ENCODE data around the gene AP5B1.
A peak's percentile ranks its signal among the peaks of the same experiment; 100 is the strongest.

The AP5B1 gene

GRCh38 chr11:65801153-65801987, 20.6 kb upstream of the AP5B1 start:
- Histone ChIP-seq H3K4me1 (ENCODE audit: control insufficient read depth in 2 of 2, insufficient read depth in 2 of 2, low read length in 2 of 2) (no peaks in the 10 kb centered on the region), H3K27ac (ENCODE audit: low read depth in 2 of 2, low read length in 2 of 2) (no peak overlapping the region), H3K4me3 (ENCODE audit: low read length in 2 of 2) (no peak overlapping the region), H3K9me3 (ENCODE audit: control insufficient read depth in 2 of 2, low read length in 2 of 2) (no peaks in the 10 kb centered on the region), H3K27me3 (ENCODE audit: control insufficient read depth in 2 of 2, insufficient read depth in 2 of 2, low read length in 2 of 2) (peaks cover 0 to 5% of the 10 kb centered on the region in 2 donors), H3K9ac (ENCODE audit: low read depth in 1 of 2, low read length in 2 of 2) (no peak overlapping the region), H3K36me3 (ENCODE audit: control insufficient read depth in 2 of 2, insufficient read depth in 2 of 2, low read length in 2 of 2) (peaks cover under 1 to 4% of the 10 kb centered on the region in 2 donors)

GRCh38 chr11:65798882-65799281, 18.1 kb upstream of the AP5B1 start:
- no peak overlapping the region for H3K27ac ChIP-seq (ENCODE audit: low read depth in 2 of 2, low read length in 2 of 2)
- H3K4me3 ChIP-seq (ENCODE audit: low read length in 2 of 2), result no peak overlapping the region
- no peaks in the 10 kb centered on the region for H3K9me3 ChIP-seq (ENCODE audit: control insufficient read depth in 2 of 2, low read length in 2 of 2)
- peaks cover 24 to 28% of the 10 kb centered on the region in 2 donors for H3K36me3 ChIP-seq (ENCODE audit: control insufficient read depth in 2 of 2, insufficient read depth in 2 of 2, low read length in 2 of 2)
- H3K9ac ChIP-seq (ENCODE audit: low read depth in 1 of 2, low read length in 2 of 2), result no peak overlapping the region
- peaks cover 2 to 7% of the 10 kb centered on the region in 2 donors for H3K4me1 ChIP-seq (ENCODE audit: control insufficient read depth in 2 of 2, insufficient read depth in 2 of 2, low read length in 2 of 2)
- H3K27me3 ChIP-seq (ENCODE audit: control insufficient read depth in 2 of 2, insufficient read depth in 2 of 2, low read length in 2 of 2), result peaks cover 0 to 2% of the 10 kb centered on the region in 2 donors

- Histone ChIP-seq H3K9me3 (ENCODE audit: control insufficient read depth in 2 of 2, low read length in 2 of 2) (no peaks in the 10 kb centered on the region), H3K36me3 (ENCODE audit: control insufficient read depth in 2 of 2, insufficient read depth in 2 of 2, low read length in 2 of 2) (peaks cover 24 to 28% of the 10 kb centered on the region in 2 donors), H3K4me3 (ENCODE audit: low read length in 2 of 2) (no peak overlapping the region), H3K4me1 (ENCODE audit: control insufficient read depth in 2 of 2, insufficient read depth in 2 of 2, low read length in 2 of 2) (peaks cover 13 to 19% of the 10 kb centered on the region in 2 donors), H3K9ac (ENCODE audit: low read depth in 1 of 2, low read length in 2 of 2) (no peak overlapping the region), H3K27me3 (ENCODE audit: control insufficient read depth in 2 of 2, insufficient read depth in 2 of 2, low read length in 2 of 2) (peaks cover 0 to 2% of the 10 kb centered on the region in 2 donors), H3K27ac (ENCODE audit: low read depth in 2 of 2, low read length in 2 of 2) (no peak overlapping the region)
Measured at GRCh38 chr11:65797711-65798110, 16.9 kb upstream of the AP5B1 start.

DNA sequence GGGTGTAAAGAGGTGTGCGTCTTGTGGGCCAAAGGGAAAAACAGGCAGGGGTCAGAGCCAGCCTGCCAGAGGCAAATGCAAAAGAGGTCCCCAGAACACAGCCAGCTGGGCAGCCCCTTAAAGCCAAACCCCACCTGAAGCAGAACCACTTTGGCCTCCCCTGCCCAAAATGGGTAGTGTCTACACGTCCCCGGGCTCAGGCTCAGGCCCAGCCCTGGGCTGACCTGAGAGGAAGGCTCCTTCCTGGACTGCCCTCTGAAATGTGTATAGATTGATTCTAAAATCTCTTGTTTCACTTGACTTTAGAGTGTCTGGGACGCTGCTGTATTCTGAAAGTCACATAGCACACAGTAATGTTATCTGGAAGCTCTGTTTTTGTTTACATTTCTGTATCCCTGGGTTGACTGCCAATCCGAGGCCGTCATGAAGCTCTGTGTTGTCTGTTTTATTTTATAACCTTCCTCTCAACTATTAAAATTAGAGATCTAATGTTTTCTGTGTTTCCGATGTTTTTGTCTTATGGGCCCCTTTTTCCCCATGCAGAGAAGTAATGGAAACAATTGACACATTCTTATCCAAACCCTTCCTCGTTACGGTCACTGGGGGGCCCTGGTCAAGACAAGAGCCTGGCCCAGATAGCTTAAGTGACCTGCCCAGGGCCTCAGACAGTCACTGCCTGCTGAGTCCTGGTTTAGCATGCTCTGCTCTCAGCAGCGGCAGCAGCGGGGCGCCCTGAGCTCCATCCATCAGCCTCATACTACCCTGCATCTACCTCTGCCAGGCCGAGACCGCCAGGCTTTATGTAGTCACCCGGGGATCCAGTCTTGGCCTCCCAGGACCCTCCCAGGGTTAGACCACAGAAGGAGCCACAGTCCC, 16.2 kb upstream of the AP5B1 start:
- Histone ChIP-seq H3K27ac (ENCODE audit: low read depth in 2 of 2, low read length in 2 of 2) (no peak overlapping the region), H3K4me3 (ENCODE audit: low read length in 2 of 2) (no peak overlapping the region), H3K27me3 (ENCODE audit: control insufficient read depth in 2 of 2, insufficient read depth in 2 of 2, low read length in 2 of 2) (peaks cover 0 to 2% of the 10 kb centered on the region in 2 donors), H3K4me1 (ENCODE audit: control insufficient read depth in 2 of 2, insufficient read depth in 2 of 2, low read length in 2 of 2) (peaks cover 20 to 26% of the 10 kb centered on the region in 2 donors), H3K9me3 (ENCODE audit: control insufficient read depth in 2 of 2, low read length in 2 of 2) (no peaks in the 10 kb centered on the region), H3K9ac (ENCODE audit: low read depth in 1 of 2, low read length in 2 of 2) (peak overlapping the region in 1 of 2 donors; percentile 11), H3K36me3 (ENCODE audit: control insufficient read depth in 2 of 2, insufficient read depth in 2 of 2, low read length in 2 of 2) (peaks cover 24 to 28% of the 10 kb centered on the region in 2 donors)

- H3K9me3 ChIP-seq (ENCODE audit: control insufficient read depth in 2 of 2, low read length in 2 of 2), result no peaks in the 10 kb centered on the region
- H3K4me3 ChIP-seq (ENCODE audit: low read length in 2 of 2), result no peak overlapping the region
- H3K27ac ChIP-seq (ENCODE audit: low read depth in 2 of 2, low read length in 2 of 2), result no peak overlapping the region
- H3K27me3 ChIP-seq (ENCODE audit: control insufficient read depth in 2 of 2, insufficient read depth in 2 of 2, low read length in 2 of 2), result peaks cover 0 to 4% of the 10 kb centered on the region in 2 donors
- H3K36me3 ChIP-seq (ENCODE audit: control insufficient read depth in 2 of 2, insufficient read depth in 2 of 2, low read length in 2 of 2), result peaks cover 24 to 28% of the 10 kb centered on the region in 2 donors
- H3K9ac ChIP-seq (ENCODE audit: low read depth in 1 of 2, low read length in 2 of 2), result no peak overlapping the region
- peaks cover 39 to 47% of the 10 kb centered on the region in 2 donors for H3K4me1 ChIP-seq (ENCODE audit: control insufficient read depth in 2 of 2, insufficient read depth in 2 of 2, low read length in 2 of 2)
Measured at GRCh38 chr11:65794570-65795510, 14.1 kb upstream of the AP5B1 start.

GRCh38 chr11:65793625-65794400, 13.0 kb upstream of the AP5B1 start:
- Histone ChIP-seq H3K27me3 (ENCODE audit: control insufficient read depth in 2 of 2, insufficient read depth in 2 of 2, low read length in 2 of 2) (peaks cover 0 to 4% of the 10 kb centered on the region in 2 donors), H3K4me3 (ENCODE audit: low read length in 2 of 2) (peak overlapping the region in 1 of 2 donors; percentile 2), H3K27ac (ENCODE audit: low read depth in 2 of 2, low read length in 2 of 2) (peak overlapping the region in 1 of 2 donors; percentile 93), H3K9me3 (ENCODE audit: control insufficient read depth in 2 of 2, low read length in 2 of 2) (no peaks in the 10 kb centered on the region), H3K9ac (ENCODE audit: low read depth in 1 of 2, low read length in 2 of 2) (peak overlapping the region in 1 of 2 donors; percentile 3), H3K36me3 (ENCODE audit: control insufficient read depth in 2 of 2, insufficient read depth in 2 of 2, low read length in 2 of 2) (peaks cover 24 to 28% of the 10 kb centered on the region in 2 donors), H3K4me1 (ENCODE audit: control insufficient read depth in 2 of 2, insufficient read depth in 2 of 2, low read length in 2 of 2) (peaks cover 42 to 57% of the 10 kb centered on the region in 2 donors)

- no peaks in the 10 kb centered on the region for H3K9me3 ChIP-seq (ENCODE audit: control insufficient read depth in 2 of 2, low read length in 2 of 2)
- H3K9ac ChIP-seq (ENCODE audit: low read depth in 1 of 2, low read length in 2 of 2), result peak overlapping the region in 1 of 2 donors; percentile 3
- peak overlapping the region in 1 of 2 donors; percentile 2 for H3K4me3 ChIP-seq (ENCODE audit: low read length in 2 of 2)
- peaks cover 24 to 28% of the 10 kb centered on the region in 2 donors for H3K36me3 ChIP-seq (ENCODE audit: control insufficient read depth in 2 of 2, insufficient read depth in 2 of 2, low read length in 2 of 2)
- H3K27me3 ChIP-seq (ENCODE audit: control insufficient read depth in 2 of 2, insufficient read depth in 2 of 2, low read length in 2 of 2), result peaks cover 0 to 7% of the 10 kb centered on the region in 2 donors
- H3K27ac ChIP-seq (ENCODE audit: low read depth in 2 of 2, low read length in 2 of 2), result peak overlapping the region; percentile 87 to 93
- peaks cover 42 to 60% of the 10 kb centered on the region in 2 donors for H3K4me1 ChIP-seq (ENCODE audit: control insufficient read depth in 2 of 2, insufficient read depth in 2 of 2, low read length in 2 of 2)
Measured at GRCh38 chr11:65793144-65793581, 12.4 kb upstream of the AP5B1 start.

- H3K4me1 ChIP-seq (ENCODE audit: control insufficient read depth in 2 of 2, insufficient read depth in 2 of 2, low read length in 2 of 2), result peaks cover 42 to 60% of the 10 kb centered on the region in 2 donors
- H3K27me3 ChIP-seq (ENCODE audit: control insufficient read depth in 2 of 2, insufficient read depth in 2 of 2, low read length in 2 of 2), result peaks cover 4 to 8% of the 10 kb centered on the region in 2 donors
- H3K27ac ChIP-seq (ENCODE audit: low read depth in 2 of 2, low read length in 2 of 2), result peak overlapping the region; percentile 87 to 93
- peaks cover 24 to 28% of the 10 kb centered on the region in 2 donors for H3K36me3 ChIP-seq (ENCODE audit: control insufficient read depth in 2 of 2, insufficient read depth in 2 of 2, low read length in 2 of 2)
- H3K9ac ChIP-seq (ENCODE audit: low read depth in 1 of 2, low read length in 2 of 2), result peak overlapping the region in 1 of 2 donors; percentile 69
- no peaks in the 10 kb centered on the region for H3K9me3 ChIP-seq (ENCODE audit: control insufficient read depth in 2 of 2, low read length in 2 of 2)
- H3K4me3 ChIP-seq (ENCODE audit: low read length in 2 of 2), result peak overlapping the region in 1 of 2 donors; percentile 41
Measured at GRCh38 chr11:65792456-65792855, 11.7 kb upstream of the AP5B1 start.

Measured in mucosa of rectum (tissue), 2 donors.